Peyer's patch (tissue), 4 donors: Measurements from ENCODE around the gene WIPF1.

ENCODE experiments used
- POLR2A ChIP-seq, 2 donors: fragments of 450-650 bp; IDR thresholded peaks; one replicate each; pipeline ENCODE4 v1.5.1; 2017; ENCODE audit warnings: antibody characterized with exemption in 2 of 2, mild to moderate bottlenecking in 2 of 2, moderate library complexity in 2 of 2
- TF ChIP-seq, protein P1 (sequence below), 6 experiments: fragments of 450-650 bp in 4 of 6; fragments of 200-600 bp in 2 of 6; sonication (generic) in 1 of 6; IDR thresholded peaks; one replicate each; pipeline ENCODE4 v1.5.1; 2017 to 2019; ENCODE audit warnings: antibody characterized with exemption in 6 of 6, mild to moderate bottlenecking in 3 of 6, moderate library complexity in 1 of 6

DNA sequence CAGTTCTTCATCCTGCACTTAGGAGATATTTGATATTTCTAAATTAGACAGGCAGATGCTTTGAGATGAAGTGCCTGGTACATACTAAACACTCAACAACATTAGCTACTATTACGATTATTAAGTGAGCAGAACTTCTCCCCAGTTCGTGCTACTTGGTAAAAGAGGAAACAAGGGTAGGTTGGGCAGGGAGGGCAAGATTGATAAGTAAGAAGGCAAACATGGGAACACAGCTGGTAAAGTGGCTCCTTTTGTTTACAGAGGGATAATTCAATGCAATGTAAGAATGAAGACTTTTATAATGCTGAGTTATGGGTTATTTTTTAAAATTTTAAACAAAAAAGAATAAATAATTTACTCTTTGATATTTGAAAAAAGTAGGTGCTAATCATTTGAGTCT lies 15.9 kb upstream of the WIPF1 start:
- TF ChIP-seq, protein P1, sequence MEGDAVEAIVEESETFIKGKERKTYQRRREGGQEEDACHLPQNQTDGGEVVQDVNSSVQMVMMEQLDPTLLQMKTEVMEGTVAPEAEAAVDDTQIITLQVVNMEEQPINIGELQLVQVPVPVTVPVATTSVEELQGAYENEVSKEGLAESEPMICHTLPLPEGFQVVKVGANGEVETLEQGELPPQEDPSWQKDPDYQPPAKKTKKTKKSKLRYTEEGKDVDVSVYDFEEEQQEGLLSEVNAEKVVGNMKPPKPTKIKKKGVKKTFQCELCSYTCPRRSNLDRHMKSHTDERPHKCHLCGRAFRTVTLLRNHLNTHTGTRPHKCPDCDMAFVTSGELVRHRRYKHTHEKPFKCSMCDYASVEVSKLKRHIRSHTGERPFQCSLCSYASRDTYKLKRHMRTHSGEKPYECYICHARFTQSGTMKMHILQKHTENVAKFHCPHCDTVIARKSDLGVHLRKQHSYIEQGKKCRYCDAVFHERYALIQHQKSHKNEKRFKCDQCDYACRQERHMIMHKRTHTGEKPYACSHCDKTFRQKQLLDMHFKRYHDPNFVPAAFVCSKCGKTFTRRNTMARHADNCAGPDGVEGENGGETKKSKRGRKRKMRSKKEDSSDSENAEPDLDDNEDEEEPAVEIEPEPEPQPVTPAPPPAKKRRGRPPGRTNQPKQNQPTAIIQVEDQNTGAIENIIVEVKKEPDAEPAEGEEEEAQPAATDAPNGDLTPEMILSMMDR (IDR thresholded peaks at IDR 0.05): no peak
- TF ChIP-seq POLR2A (IDR thresholded peaks at IDR 0.05): no peak
